SJCRH30 (cell line): ENCODE measurements around the gene ANGPTL1. TPM values are rescaled to one million over a fixed set of nuclear protein-coding genes. Genes with fewer than 3 reads are reported as not detected.
A peak's percentile ranks its signal among the peaks of the same experiment; 100 is the strongest.

Experiments used
- DNase-seq, 2 experiments: peaks; one replicate each; pipeline ENCODE4 v3.0.0-alpha.2; 2015 to 2020
- H3K27ac ChIP-seq: fragments of 250-450 bp; sonication (Bioruptor Pico); 2 replicates; pipeline ENCODE4 v1.5.1; 2020; ENCODE audit warnings: mild to moderate bottlenecking, moderate library complexity
- H3K27me3 ChIP-seq: fragments of 250-450 bp; sonication (Bioruptor Pico); 2 replicates; pipeline ENCODE4 v1.5.1; 2020; ENCODE audit warnings: mild to moderate bottlenecking, moderate library complexity
- H3K36me3 ChIP-seq: fragments of 250-450 bp; sonication (Bioruptor Pico); 2 replicates; pipeline ENCODE4 v1.5.1; 2020; ENCODE audit warnings: mild to moderate bottlenecking, moderate library complexity
- H3K4me1 ChIP-seq: fragments of 250-450 bp; sonication (Bioruptor Pico); 2 replicates; pipeline ENCODE4 v1.5.1; 2020; ENCODE audit warnings: mild to moderate bottlenecking, moderate library complexity
- H3K4me3 ChIP-seq: fragments of 250-450 bp; sonication (Bioruptor Pico); 2 replicates; pipeline ENCODE4 v1.5.1; 2020; ENCODE audit warnings: mild to moderate bottlenecking, moderate library complexity
- H3K9me3 ChIP-seq: fragments of 250-450 bp; sonication (Bioruptor Pico); replicated peaks from 2 replicates; pipeline ENCODE4 v1.5.1; 2020; ENCODE audit warnings: mild to moderate bottlenecking, moderate library complexity
- total RNA-seq: library from RNA; depleted of rRNA; stranded (reverse); fragments of >200 nt; shearing (Covaris generic); gene quantifications from 2 replicates; pipeline ENCODE4 v1.2.3, GENCODE V29; 2014; rRNA removed

The ANGPTL1 gene
- total RNA-seq: 1.2 and 2.0 TPM in 2 replicates

GRCh38 chr1:178870944-178871343 lies at the start of gene ANGPTL1:
ANGPTL1 (minus strand) TSS chr1:178871077; CDS start chr1:178865776, 5,301 bp downstream.
- Histone ChIP-seq H3K4me1 (peaks cover 20% of the 10 kb centered on the region), H3K4me3 (peak within 1 kb of the TSS; percentile 25), H3K36me3 (no peaks in the 10 kb centered on the region), H3K27me3 (no peaks in the 10 kb centered on the region), H3K27ac (peak within 1 kb of the TSS; percentile 39), H3K9me3 (no peaks in the 10 kb centered on the region)
- peak; percentile 49 to 76 for DNase-seq

DNA sequence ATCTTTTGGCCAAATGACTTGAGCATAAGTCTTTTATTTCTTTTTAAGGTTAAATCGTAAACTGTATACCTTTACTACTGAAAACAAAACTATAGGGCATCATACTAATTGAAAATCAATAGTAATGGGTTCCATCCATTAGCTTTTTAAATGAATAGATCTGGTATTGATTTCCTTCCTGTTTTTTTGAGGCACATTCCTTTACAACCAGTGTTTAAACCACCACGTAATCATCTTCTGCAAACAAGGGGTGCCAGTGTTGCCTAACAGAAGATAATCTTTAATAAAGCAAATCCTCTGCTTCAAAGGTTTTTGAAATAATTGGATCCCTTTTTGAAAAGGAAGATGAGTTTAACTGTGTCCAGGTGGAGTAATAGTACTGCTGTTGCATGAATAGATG lies 48.7 kb upstream of the ANGPTL1 start:
- Histone ChIP-seq H3K27me3 (no peaks in the 10 kb centered on the region; the same call in 1 of the 2 replicates), H3K36me3 (peaks cover 6% of the 10 kb centered on the region; the same call in 1 of the 2 replicates), H3K4me1 (no peaks in the 10 kb centered on the region), H3K4me3 (no peak overlapping the region), H3K27ac (no peak overlapping the region), H3K9me3 (0 out of 2 replicates have a peak, but pooled peaks cover 2% of the 10 kb centered on the region)
- DNase-seq: no peak

DNA sequence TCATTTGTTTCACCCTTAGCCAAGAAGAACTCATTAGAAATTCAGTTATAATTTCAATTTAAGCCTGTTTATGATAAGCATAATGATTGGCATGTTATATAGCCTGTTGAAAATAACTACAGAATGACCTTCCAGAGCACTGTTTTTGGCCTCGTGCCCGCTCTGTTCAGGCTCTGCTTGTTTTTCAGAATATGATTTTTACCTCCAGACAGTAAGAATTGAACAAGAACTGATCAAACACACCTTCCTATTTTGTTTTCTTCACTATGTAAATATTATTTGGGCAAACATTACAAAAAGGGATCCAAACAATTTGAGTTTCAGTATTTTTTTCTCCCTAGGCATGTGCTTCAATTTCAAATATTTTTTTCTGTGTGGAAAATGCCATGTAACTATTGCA lies 48.1 kb upstream of the ANGPTL1 start:
- H3K4me1 ChIP-seq: no peaks in the 10 kb centered on the region

DNA sequence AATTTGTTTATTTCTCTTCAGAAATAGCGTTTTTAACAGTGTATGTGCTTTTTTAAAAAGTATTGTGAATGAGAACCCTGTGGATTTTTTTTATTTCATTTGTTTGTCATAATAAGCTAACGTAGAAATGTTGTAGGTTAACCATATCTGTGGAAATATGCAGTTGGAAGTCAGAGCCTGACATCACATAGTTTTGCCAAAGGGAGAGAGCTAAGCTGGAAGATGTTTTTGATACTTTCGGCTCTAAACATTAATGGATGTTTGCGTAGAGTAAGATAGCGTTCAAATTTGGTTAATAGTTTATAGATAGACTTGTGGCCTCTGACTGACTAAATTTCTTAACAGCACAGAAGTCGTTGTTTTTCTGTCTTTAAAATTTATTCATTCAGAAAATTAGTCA lies 47.4 kb upstream of the ANGPTL1 start:
- Histone ChIP-seq H3K9me3 (no peaks in the 10 kb centered on the region), H3K4me3 (no peak overlapping the region), H3K27ac (no peak overlapping the region), H3K36me3 (peaks cover 4% of the 10 kb centered on the region; the same call in 1 of the 2 replicates), H3K4me1 (no peaks in the 10 kb centered on the region), H3K27me3 (no peaks in the 10 kb centered on the region; the same call in 1 of the 2 replicates)
- no peak for DNase-seq

More for the DNA sequence above, 48.1 kb upstream of the ANGPTL1 start:
- no peak for DNase-seq
- no peak overlapping the region for H3K4me3 ChIP-seq
- H3K36me3 ChIP-seq: 0 out of 2 replicates have a peak, but pooled peaks cover 2% of the 10 kb centered on the region
- no peak overlapping the region for H3K27ac ChIP-seq
- H3K27me3 ChIP-seq: no peaks in the 10 kb centered on the region; the same call in 1 of the 2 replicates
- no peaks in the 10 kb centered on the region for H3K9me3 ChIP-seq

GRCh38 chr1:178916448-178917174 lies 45.7 kb upstream of the ANGPTL1 start:
- no peak overlapping the region for H3K27ac ChIP-seq
- H3K4me3 ChIP-seq: no peak overlapping the region
- H3K9me3 ChIP-seq: no peaks in the 10 kb centered on the region
- no peaks in the 10 kb centered on the region; the same call in 1 of the 2 replicates for H3K27me3 ChIP-seq
- H3K4me1 ChIP-seq: no peaks in the 10 kb centered on the region
- peaks cover 7% of the 10 kb centered on the region; the same call in 1 of the 2 replicates for H3K36me3 ChIP-seq
- DNase-seq: no peak

GRCh38 chr1:178912597-178912996 lies 41.7 kb upstream of the ANGPTL1 start:
- Histone ChIP-seq H3K27me3 (no peaks in the 10 kb centered on the region; the same call in 1 of the 2 replicates), H3K4me1 (no peaks in the 10 kb centered on the region), H3K9me3 (no peaks in the 10 kb centered on the region), H3K4me3 (no peak overlapping the region), H3K27ac (no peak overlapping the region), H3K36me3 (peaks cover 14% of the 10 kb centered on the region; the same call in 1 of the 2 replicates)
- DNase-seq: no peak

DNA sequence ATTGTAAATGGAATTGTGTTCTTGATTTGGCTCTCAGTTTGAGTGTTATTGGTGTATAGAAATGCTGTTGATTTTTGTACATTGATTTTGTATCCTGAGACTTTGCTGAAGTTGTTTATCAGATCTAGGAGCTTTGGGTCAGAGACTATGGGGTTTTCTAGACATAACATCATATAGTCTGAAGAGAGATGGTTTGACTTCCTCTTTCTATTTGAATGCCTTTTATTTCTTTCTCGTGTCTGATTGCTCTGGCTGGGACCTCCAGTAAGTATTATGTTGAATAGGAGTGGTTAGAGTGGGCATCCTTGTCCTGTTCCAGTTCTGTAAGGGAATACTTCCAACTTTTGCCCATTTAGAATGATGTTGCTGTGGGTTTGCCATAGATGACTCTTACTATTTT lies 39.1 kb upstream of the ANGPTL1 start:
- DNase-seq: no peak
- Histone ChIP-seq H3K27ac (no peak overlapping the region), H3K9me3 (no peaks in the 10 kb centered on the region), H3K4me3 (no peak overlapping the region), H3K4me1 (no peaks in the 10 kb centered on the region), H3K27me3 (no peaks in the 10 kb centered on the region), H3K36me3 (peaks cover 21% of the 10 kb centered on the region; the same call in 1 of the 2 replicates)

DNA sequence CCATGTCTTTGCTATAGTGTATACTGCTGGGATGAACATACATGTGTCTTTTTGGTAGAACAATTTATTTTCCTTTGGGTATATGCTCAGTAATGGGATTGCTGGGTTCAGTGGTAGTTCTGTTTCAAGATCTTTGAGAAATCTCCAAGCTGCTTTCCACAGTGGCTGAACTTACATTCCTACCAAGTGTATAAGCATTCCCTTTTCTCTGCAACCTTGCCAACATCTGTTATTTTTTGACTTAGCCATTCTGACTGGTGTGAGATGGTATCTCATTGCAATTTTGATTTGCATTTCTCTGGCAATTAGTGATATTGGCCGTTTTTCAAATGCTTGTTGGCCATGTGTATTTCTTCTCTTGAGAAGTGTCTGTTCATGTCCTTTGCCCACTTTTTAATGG lies 37.5 kb upstream of the ANGPTL1 start:
- peaks cover 20% of the 10 kb centered on the region; the same call in 1 of the 2 replicates for H3K36me3 ChIP-seq
- no peaks in the 10 kb centered on the region for H3K4me1 ChIP-seq
- DNase-seq: no peak
- H3K9me3 ChIP-seq: no peaks in the 10 kb centered on the region
- no peak overlapping the region for H3K27ac ChIP-seq
- no peak overlapping the region for H3K4me3 ChIP-seq
- no peaks in the 10 kb centered on the region for H3K27me3 ChIP-seq

DNA sequence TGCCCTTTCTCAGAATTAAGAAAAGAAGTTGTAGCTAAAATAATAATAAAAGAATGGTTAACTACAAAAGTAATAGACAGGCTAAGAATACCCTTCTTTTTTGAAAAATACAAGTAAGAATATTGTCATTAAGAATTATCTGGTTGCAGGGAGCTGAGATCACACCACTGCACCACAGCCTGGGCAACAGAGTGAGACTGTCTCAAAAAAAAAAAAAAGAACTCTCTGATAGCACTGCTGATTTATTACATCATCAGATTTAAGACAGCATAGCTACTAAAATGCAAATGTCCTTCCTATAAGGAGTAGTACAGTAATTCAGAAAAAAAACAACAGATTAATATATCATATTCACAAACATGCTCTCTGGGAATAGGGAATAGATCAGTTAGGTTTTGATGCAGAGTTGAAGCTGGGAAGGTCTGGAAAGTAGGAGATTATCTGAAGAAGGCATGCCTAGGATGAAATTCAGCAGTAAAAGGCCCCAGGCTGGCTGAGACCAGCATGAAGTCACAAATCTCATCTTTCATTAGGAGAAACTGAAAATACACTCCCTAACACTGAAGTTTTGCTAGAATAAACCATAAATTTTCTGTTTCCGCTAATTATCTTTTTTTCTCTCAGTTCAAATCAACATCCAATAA lies 30.7 kb upstream of the ANGPTL1 start:
- Histone ChIP-seq H3K36me3 (peaks cover 4% of the 10 kb centered on the region; the same call in 1 of the 2 replicates), H3K4me1 (no peaks in the 10 kb centered on the region), H3K9me3 (no peaks in the 10 kb centered on the region), H3K4me3 (no peak overlapping the region), H3K27me3 (no peaks in the 10 kb centered on the region), H3K27ac (no peak overlapping the region)
- DNase-seq: no peak

- Histone ChIP-seq H3K4me3 (no peak overlapping the region), H3K9me3 (no peaks in the 10 kb centered on the region), H3K4me1 (no peaks in the 10 kb centered on the region), H3K36me3 (peaks cover 8% of the 10 kb centered on the region; the same call in 1 of the 2 replicates), H3K27ac (no peak overlapping the region), H3K27me3 (no peaks in the 10 kb centered on the region)
- no peak for DNase-seq
Observed at GRCh38 chr1:178899402-178899801, 28.5 kb upstream of the ANGPTL1 start.

- no peak overlapping the region for H3K27ac ChIP-seq
- no peaks in the 10 kb centered on the region for H3K4me1 ChIP-seq
- no peak overlapping the region for H3K4me3 ChIP-seq
- no peaks in the 10 kb centered on the region for H3K27me3 ChIP-seq
- no peak for DNase-seq
- H3K9me3 ChIP-seq: no peaks in the 10 kb centered on the region
- peaks cover 16% of the 10 kb centered on the region; the same call in 1 of the 2 replicates for H3K36me3 ChIP-seq
Observed at GRCh38 chr1:178898401-178898800, 27.5 kb upstream of the ANGPTL1 start.

- no peak for DNase-seq
- Histone ChIP-seq H3K4me3 (no peak overlapping the region), H3K4me1 (no peaks in the 10 kb centered on the region), H3K27ac (no peak overlapping the region), H3K27me3 (no peaks in the 10 kb centered on the region), H3K36me3 (peaks cover 16% of the 10 kb centered on the region; the same call in 1 of the 2 replicates), H3K9me3 (no peaks in the 10 kb centered on the region)
Observed at GRCh38 chr1:178895928-178896327, 25.1 kb upstream of the ANGPTL1 start.

GRCh38 chr1:178886551-178886950 lies 15.7 kb upstream of the ANGPTL1 start:
- Histone ChIP-seq H3K9me3 (no peaks in the 10 kb centered on the region), H3K36me3 (peaks cover 17% of the 10 kb centered on the region), H3K27ac (no peak overlapping the region), H3K4me1 (no peaks in the 10 kb centered on the region), H3K27me3 (no peaks in the 10 kb centered on the region), H3K4me3 (no peak overlapping the region)
- DNase-seq: no peak

DNA sequence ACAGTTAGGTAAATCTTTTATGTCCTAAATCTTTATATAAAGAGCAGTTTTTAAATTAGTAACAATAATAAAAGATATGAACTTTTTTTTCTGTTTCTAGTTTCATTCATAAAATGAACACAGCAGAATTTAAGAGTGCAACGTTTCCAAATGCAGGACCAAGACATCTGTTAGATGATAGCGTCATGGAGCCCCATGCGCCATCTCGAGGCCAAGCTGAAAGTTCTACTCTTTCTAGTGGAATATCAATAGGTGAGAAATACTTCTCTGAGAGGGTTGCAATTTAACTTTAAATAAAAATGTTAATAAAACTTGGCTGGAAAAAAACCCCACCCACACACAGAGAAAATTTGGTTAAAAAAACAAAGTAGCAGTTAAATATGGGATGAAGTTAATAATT lies 15.0 kb upstream of the ANGPTL1 start:
- no peak overlapping the region for H3K4me3 ChIP-seq
- H3K27ac ChIP-seq: no peak overlapping the region
- no peaks in the 10 kb centered on the region for H3K27me3 ChIP-seq
- no peaks in the 10 kb centered on the region for H3K4me1 ChIP-seq
- peaks cover 19% of the 10 kb centered on the region for H3K36me3 ChIP-seq
- no peak for DNase-seq
- no peaks in the 10 kb centered on the region for H3K9me3 ChIP-seq

DNA sequence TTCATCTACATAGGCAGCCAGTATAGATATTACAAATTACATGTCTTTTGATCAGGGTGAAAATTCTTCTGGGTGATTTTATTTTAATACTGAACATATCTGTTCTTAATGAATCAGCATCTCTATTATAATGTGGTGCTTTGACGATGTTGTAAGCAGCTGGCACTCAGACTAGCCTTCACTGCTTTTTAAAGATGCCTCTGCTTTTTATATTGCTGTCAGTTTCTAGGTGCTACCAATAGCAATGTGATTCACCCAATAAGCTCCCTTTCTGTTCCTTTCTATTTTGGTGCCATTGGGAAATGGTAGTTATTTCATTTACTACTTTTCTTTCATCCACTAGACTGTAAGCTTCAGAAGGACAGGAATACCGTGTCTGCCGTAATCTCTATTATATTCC lies 11.1 kb upstream of the ANGPTL1 start:
- Histone ChIP-seq H3K27me3 (no peaks in the 10 kb centered on the region), H3K4me3 (no peak overlapping the region), H3K36me3 (peaks cover 17% of the 10 kb centered on the region), H3K27ac (no peak overlapping the region), H3K9me3 (no peaks in the 10 kb centered on the region), H3K4me1 (no peaks in the 10 kb centered on the region)
- no peak for DNase-seq
